HTR-8/SVneo (cell line): Measurements from ENCODE around the gene CRAT.
"Not testable (repeated sequence)": the region's sequence is repeated elsewhere in the genome, so short reads cannot be mapped to it uniquely, and the experiment has no call there.

ENCODE experiments used
- DNase-seq: peaks from one replicate; pipeline ENCODE4 v3.0.0; 2011; ENCODE audit warnings: low spot score, mixed read lengths; ENCODE audit not compliant: insufficient read length
- FAIRE-seq: peaks from 2 replicates; lab custom pipeline; 2011; peaks lifted over from hg19 to GRCh38; lab: Jason Lieb, UNC

The CRAT gene

DNA sequence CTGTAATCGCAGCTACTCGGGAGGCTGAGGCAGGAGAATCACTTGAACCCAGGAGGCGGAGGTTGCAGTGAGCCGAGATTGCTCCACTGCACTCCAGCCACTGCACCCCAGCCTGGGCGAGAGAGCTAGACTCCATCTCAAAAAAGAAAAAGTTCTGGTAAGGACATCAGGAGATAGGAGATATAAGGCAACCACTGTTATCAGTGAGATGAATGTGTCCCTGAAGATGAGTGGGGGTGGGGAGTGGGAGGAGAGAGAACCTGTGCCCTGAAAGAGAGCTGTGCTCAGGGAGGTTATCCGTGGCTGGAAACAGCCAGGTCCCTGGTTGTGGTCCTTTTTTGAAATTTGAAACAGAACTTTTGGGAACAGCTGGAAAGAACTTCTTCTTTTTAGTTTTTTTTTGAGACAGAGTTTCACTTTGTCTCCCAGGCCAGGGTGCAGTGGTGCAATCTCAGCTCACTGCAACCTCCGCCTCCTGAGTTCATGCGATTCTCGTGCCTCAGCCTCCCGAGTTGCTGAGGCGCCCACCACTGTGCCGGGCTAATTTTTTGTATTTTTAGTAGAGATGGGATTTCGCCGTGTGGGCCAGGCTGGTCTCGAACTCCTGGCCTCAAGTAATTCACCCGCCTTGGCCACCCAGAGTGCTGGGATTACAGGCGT is 3.2 kb upstream of the CRAT start:
- no peak for DNase-seq
- FAIRE-seq, result no peak

- DNase-seq, FAIRE-seq: not testable (repeated sequence)
Measured at GRCh38 chr9:129112526-129112925, 1.9 kb upstream of the CRAT start.

- FAIRE-seq (no peak), DNase-seq (peak; percentile 36)
Measured at GRCh38 chr9:129111528-129112151, 1.0 kb upstream of the CRAT start.

DNA sequence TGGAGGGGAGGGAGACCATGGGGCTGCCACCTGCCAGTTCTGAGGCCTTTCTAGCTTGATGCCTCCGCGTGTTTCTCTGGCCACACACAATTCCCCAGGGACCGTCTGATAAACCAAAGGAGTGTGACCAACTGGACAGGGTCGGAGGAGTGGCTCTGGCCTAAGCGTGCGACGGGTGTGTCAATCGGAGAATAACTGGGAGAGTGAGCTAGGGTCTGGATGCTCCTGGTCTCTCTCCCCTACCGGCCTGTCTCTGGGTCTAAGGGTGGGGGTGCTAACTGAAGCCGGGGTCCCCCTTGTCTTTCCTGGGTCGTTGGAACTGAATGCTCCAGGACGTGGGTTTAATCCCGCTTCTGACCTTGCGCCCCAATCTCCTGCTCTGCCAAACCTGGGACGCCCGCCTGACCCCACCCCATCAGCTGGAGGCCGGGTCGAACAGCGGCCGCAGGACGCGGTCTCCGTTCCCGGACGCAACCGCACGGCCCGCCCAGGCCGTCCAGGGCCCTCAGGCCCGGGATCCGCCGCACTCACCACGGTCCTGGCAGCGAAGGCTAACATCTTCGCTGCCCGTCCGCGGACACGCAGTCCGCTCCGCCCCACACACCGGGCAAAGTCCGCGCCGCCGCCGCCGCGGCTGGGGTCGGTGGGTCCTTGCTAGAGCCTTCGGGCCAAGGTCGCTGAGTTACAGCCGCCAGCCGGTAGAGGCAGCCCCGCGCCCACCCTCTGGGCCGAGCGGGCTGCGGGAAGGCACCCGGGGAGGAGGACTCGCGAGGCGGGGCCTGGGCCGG is 447 bp downstream of the CRAT start:
- FAIRE-seq (no peak), DNase-seq (peak; percentile 17)

GRCh38 chr9:129109537-129109903 is 1.1 kb downstream of the CRAT start:
- FAIRE-seq, result no peak
- no peak for DNase-seq

DNA sequence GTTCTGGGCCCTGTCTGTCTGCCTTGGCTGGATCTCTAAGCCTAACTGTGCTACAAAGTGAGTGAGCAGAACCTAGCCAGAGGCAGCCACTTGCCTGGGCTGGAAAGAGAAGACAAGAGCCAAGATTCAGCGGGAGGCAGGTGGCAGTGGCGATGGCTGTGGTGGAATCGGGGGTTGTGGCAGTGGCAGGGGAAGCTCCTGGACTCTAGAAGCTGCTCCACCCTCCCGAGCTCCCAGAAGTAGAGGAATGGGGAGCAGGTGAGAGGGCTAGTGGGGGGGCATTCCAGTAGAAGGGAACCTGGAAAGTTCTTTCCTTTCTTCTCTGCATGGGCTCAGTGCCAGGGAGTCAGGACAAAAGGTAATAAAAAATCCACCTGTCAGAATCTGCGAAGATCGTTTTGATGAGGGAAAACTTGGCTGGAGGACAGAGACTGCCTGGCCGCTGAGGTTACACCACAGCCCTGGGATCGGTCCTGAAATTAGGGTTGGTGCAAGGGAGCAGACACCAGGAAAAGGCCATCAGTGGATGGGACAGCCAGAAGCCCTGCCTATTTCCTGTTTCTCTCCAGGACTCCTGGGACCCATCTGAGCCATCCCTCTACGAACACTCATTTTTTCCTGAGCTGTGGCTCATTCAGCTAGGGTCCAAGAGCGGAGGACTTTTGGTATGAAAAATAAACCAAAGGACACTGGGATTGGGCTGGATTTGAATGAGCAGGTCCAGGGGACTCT is 1.6 kb downstream of the CRAT start:
- no peak for DNase-seq

DNA sequence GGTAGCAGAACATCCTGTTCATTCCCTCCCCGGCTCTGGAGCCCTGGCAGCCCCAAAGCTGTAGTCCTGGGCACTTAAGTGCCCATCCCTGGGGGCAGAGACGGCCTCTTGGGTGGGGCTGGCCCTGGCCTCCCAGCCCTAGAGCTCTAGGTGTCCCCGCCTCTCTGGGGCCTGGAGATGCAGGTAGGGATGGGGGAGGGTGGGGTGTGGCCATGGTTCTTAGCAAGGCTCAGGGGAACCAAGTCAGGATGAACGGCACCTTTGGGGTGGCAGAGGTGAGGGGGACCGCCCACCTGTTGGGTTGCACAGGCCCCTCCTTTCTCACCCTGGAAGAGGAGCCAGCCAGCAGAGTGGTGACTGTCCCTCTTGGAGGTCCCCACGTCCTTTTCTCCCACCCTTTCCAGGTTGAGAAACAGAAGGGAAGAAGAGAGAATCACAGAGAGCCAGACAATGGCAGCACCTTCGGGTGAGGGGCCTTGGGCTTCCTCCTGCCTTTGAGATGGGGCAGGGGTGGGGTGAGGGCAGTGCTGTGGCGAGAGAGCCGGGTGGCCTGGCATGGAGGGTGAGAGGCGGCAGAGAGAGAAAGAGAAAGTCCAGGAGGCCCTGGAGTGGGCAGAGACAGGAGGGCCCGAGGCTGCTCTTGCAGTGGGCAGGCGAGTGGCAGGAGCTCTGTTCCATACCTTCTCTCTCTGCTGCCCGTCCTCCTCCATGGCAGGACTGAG is 2.3 kb downstream of the CRAT start:
- FAIRE-seq, result no peak
- DNase-seq, result no peak

More for the DNA sequence above, 1.6 kb downstream of the CRAT start:
- FAIRE-seq, result no peak

DNA sequence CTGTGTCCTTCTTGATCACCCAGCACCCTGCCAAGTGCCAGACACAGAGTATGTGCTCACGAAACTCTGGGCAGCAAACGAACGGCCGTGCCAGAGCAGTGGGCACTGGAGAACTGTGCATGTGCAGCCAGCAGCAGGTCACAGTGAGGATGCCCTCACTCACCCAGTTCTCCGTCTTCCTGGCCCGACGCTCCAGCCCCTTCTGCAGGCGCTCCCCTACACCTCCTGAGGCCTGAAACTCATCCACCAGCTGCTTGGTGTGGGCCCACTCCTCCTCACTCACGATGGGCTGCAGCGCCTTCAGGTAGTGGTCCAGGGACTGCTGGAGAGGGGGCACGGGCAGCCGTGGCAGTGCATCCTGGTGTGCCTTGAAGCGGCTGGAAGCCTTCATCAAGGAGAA is 2.9 kb downstream of the CRAT start:
- no peak for DNase-seq
- no peak for FAIRE-seq

DNA sequence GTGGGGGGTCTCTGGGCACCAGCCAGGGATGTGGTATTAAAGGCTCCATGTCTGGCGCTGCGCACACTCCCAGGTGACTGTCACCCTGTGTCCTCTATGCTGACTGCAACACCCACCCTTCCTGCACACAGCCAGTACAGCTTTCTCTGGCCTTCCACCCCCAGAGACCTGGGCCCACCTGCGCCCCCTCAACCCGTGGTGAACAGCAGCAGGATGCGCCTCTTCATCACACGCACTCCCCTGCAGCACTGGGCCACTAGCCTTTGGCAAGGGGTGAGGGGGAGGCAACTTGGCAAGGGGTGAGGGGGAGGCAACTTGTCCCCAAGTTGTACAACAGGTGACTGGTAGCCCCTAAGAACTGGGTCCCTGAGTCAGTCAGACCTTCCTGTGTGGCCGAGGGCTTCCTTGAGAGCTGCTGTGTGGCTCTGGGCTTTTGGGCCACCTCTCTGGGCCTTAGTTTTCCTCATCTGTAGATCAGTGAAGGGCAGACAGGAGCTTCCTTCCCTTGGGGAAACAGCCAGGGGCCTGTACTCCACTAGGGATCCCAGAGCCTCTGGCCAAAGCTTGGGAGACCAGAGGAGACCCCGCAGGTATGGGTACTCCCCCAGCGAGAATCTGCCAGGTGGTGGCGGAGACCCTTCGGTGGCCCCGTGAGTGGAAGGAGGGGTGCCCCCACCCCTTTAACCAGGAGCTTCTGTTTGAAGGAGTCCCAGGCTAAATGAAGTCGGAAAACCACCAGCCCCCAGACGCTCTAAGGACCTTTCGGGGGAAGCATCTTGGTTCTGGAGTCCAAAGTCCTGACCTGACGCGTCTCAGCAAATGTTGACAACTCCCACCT is 4.5 kb downstream of the CRAT start:
- DNase-seq (no peak), FAIRE-seq (no peak)

- FAIRE-seq, result no peak
- DNase-seq, result no peak
Measured at GRCh38 chr9:129104051-129104450, 6.5 kb downstream of the CRAT start.

DNA sequence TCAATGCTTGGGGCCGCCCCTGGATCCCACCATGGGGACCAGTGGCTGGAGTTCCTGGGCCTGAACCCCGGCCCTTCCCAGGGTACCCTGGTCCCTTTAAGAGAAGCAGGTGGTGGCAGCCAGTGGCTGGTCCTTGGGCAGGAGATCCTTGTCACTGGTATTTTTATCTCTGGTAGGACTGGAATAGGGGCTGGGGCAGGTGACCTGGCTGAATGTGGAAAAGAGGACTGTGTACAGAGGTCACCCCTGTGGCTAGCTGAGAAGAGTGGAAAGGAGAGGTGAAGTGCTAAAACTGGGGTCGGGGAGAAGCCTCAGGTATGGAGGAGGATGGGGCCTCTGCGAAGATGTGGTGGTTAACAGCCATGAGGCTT is 7.0 kb downstream of the CRAT start:
- DNase-seq (no peak), FAIRE-seq (no peak)

- FAIRE-seq, result no peak
- DNase-seq, result peak; percentile 45
Measured at GRCh38 chr9:129102791-129103594, 7.6 kb downstream of the CRAT start.

GRCh38 chr9:129102095-129102525 is 8.5 kb downstream of the CRAT start:
- FAIRE-seq, result no peak

DNA sequence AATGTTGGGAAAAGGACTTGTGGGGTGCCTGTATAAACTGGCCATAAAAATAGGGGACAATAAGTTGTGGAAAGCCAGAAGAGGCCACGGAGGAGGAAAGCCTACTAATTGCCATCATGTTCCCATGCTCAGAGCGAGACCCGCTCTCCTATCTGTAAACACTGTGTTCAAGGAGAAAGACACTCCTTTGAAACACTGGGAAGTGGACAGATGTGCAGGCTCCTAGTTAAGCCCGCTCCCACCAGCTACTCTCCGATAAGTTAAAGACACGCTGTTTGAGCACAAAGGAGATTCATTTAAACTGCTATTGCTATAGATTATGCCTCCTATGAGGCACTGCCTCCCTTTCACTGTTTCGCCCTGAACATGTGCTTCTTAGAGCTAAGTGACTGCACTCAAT is 9.3 kb downstream of the CRAT start:
- DNase-seq, result no peak
- no peak for FAIRE-seq

More at GRCh38 chr9:129102095-129102525, 8.5 kb downstream of the CRAT start:
- no peak for DNase-seq

DNA sequence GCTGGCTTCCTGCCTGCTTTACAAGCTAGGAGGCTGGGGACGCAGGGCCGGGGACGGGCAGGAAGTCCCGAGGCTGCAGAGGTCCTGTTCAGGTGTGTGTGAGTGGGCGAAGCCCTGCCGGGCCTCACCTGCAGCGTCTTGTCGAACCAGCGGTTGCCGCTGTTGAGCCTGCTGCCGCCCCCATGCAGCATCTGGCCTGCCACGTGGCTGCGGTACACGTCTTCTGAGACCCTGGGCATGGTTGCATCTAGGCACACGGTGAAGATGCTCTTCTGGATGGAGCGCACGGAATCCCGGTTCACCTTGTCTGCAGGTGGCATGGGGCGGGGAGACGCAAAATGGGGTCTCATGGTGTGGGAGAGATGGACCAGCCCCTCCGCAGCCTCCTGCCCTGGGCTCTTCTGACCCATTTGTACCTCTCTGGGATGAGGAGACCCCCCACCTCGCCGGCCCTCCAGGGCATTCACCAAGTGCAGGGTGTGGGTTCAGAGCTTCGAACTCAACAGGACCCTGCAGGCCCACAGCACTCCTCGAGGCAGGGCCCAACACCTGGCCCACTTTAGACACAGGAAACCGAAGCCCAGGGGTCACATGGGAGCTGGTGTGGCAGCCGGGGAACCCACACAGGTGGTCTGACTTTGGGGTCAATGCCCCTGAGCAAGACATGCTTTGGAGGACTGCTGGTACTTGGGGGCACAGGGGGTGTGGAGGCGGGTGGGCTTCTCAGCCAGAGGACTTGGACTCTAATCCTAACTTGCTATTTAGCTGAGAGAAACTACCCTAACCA is 10.0 kb downstream of the CRAT start:
- DNase-seq (no peak), FAIRE-seq (no peak)

DNA sequence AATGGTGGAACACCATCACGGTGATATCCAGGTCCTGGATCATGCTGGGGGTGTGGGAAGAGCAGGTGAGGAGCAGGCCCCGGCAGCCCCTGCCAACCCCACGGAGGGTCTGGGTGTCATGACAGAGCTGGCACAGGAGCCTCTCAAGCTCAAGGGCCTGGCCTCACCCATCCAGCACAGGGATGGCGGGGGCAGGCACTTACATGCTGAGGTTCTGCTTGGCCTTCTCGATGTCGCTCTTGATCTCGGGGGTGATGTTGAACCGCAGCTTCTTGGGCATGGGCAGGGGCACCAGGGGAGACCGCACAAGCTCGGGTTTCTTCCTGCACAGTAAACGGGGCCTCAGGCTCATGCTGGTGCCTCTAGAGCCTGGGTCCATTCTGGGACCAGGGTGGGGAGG is 12.3 kb downstream of the CRAT start:
- FAIRE-seq (no peak), DNase-seq (no peak)

GRCh38 chr9:129097671-129098306 is 12.8 kb downstream of the CRAT start:
- FAIRE-seq (no peak), DNase-seq (no peak)
